Measurements from ENCODE around the gene ZNF480. TPM values are rescaled to one million over a fixed set of nuclear protein-coding genes. Genes with fewer than 3 reads are reported as not detected.

Gene ZNF480
- total and polyA plus RNA-seq, 2 of the 8 experiments (the other 6 are each of a cell fraction or from before 2014, with no cell fraction given) = 3.4 to 32.9 TPM

DNA sequence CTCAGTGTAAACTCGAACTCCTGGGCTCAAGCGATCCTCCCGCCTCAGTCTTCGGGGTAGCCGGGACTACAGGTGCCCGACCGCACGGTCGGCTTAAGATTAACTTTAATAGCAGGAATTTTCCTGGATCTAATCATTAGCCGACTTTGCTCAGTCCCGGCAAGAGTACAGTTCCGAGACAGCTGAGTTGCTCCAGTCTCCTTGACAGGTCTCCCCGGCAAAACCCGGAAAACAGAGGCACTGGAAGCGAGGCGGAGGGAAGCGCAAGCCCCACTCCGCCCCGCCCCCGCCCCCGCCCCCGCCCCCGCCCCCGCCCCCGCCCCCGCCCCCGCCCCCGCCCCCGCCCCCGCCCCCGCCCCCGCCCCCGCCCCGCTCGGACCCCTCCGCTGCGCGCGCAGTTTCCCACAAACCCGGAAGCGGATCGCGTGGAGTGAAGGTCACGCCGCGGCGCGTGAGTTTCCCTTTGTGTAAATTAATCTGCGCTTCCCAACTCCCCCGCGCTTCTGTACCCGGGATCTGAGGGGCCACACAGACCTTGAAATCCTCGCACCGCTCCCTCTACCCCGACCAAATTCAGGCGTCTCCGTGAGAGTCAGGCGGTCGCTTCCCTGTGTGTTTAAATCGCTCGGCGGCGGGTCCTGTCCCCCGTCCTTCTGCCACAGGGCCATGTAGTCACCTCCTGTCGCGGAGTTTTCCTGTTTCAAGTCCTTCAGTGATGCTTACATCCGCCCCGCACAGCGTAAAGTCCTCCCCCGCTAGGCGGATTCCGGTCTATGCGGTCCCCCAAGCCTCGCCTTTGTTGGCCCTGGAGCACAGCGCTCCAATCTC, at the start of gene ZNF480 (continued):
- TF ChIP-seq, protein P1, sequence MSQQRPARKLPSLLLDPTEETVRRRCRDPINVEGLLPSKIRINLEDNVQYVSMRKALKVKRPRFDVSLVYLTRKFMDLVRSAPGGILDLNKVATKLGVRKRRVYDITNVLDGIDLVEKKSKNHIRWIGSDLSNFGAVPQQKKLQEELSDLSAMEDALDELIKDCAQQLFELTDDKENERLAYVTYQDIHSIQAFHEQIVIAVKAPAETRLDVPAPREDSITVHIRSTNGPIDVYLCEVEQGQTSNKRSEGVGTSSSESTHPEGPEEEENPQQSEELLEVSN (IDR thresholded peaks at IDR 0.05) = peak; percentile 4
- TF ChIP-seq RBBP5 (IDR thresholded peaks at IDR 0.05; ENCODE audit: borderline replicate concordance, low read depth, low read length) (peak; percentile 58; the same call in 1 of the 2 replicates), SIN3A (conservative IDR thresholded peaks at IDR 0.05 in 1 of 2, IDR thresholded peaks at IDR 0.05 in 1 of 2; ENCODE audit: low read depth in 1 of 2, low read length in 2 of 2) (peak; percentile 34 to 78; a peak in 2 of 4 replicates), JUN (IDR thresholded peaks at IDR 0.05; ENCODE audit: low read depth, low read length) (no peak), TBP (IDR thresholded peaks at IDR 0.05; ENCODE audit: low read depth, low read length) (0 out of 2 replicates have a peak, but pooled peaks have one; percentile 7)
- TF ChIP-seq, protein P2, sequence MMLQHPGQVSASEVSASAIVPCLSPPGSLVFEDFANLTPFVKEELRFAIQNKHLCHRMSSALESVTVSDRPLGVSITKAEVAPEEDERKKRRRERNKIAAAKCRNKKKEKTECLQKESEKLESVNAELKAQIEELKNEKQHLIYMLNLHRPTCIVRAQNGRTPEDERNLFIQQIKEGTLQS (IDR thresholded peaks at IDR 0.05; ENCODE audit: insufficient read depth, low read depth, low read length) = no peak

Data from H1 (cell line).